ENCODE data around the gene CREB1. TPM values are rescaled to one million over a fixed set of nuclear protein-coding genes. Genes with fewer than 3 reads are reported as not detected.

CREB1 gene
- total RNA-seq, 2 donors from 2014 or later: 96.8 to 125 TPM

- Mint-ChIP-seq H3K36me3 (peaks cover 35% of the 10 kb centered on the region), H3K27me3 (no peaks in the 10 kb centered on the region), H3K4me1 (ENCODE audit: low read depth in 2 of 2) (peaks cover 9 to 17% of the 10 kb centered on the region in 2 donors), H3K27ac (no peak overlapping the region), H3K9me3 (no peaks in the 10 kb centered on the region), H3K4me3 (no peak overlapping the region)
- ATAC-seq (no peak), DNase-seq (ENCODE audit: low spot score) (no peak)
Observed at GRCh38 chr2:207593277-207593676, 63.5 kb downstream of the CREB1 start.

- H3K36me3 Mint-ChIP-seq: peaks cover 33% of the 10 kb centered on the region
- H3K9me3 Mint-ChIP-seq: no peaks in the 10 kb centered on the region
Observed at GRCh38 chr2:207594264-207594663, 64.5 kb downstream of the CREB1 start.

DNA sequence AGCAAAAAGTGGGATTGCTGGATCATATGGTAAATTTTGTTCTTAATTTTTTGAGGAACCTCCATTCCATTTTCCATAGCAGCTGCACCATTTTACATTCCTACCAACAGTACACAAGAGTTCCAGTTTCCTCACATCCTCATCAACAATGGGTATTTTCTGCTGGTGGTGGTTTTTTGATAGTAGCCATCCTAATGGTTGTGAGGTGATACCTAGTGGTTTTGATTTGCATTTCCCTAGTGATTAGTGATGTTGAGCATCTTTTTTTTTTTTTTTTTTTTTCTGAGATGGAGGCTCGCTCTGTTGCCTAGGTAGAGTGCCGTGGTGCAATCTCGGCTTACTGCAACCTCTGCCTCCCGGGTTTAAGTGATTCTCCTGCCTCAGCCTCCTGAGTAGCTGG, 65.0 kb downstream of the CREB1 start:
- DNase-seq (ENCODE audit: low spot score) (no peak), ATAC-seq (no peak)
- Mint-ChIP-seq H3K27ac (peak overlapping the region in 1 of 2 donors; percentile 25), H3K36me3 (peaks cover 29% of the 10 kb centered on the region), H3K9me3 (no peaks in the 10 kb centered on the region), H3K4me1 (ENCODE audit: low read depth in 2 of 2) (peaks cover 0 to 9% of the 10 kb centered on the region in 2 donors), H3K4me3 (no peak overlapping the region), H3K27me3 (no peaks in the 10 kb centered on the region)

More at GRCh38 chr2:207594264-207594663, 64.5 kb downstream of the CREB1 start:
- ATAC-seq (no peak), DNase-seq (ENCODE audit: low spot score) (no peak)
- Mint-ChIP-seq H3K4me1 (ENCODE audit: low read depth in 2 of 2) (peaks cover 3 to 12% of the 10 kb centered on the region in 2 donors), H3K27me3 (no peaks in the 10 kb centered on the region), H3K4me3 (no peak overlapping the region), H3K27ac (peak overlapping the region in 1 of 2 donors; percentile 25)

- ATAC-seq: no peak
- no peaks in the 10 kb centered on the region for H3K27me3 Mint-ChIP-seq
Observed at GRCh38 chr2:207599636-207600035, 69.9 kb downstream of the CREB1 start.

DNA sequence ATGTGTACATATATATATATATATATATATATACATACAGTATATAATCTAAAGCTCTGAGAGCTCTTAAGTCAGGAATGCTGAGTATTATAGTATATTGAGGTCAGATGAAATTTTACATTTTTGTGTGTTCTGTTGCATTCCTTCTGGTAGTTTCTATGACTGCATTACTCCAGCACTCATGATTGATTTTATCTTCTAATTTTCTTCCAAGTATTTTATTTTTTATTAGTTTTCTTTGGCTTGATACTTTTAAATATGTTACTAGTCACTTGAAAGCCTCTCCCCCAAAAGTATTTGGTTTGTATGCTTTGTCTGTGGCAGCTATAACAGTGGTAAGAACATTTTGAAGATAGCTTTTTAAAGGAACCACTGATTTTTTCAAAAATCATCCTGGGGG, 70.5 kb downstream of the CREB1 start:
- H3K9me3 Mint-ChIP-seq: no peaks in the 10 kb centered on the region
- peaks cover 8% of the 10 kb centered on the region in 2 donors for H3K4me1 Mint-ChIP-seq (ENCODE audit: low read depth in 2 of 2)
- DNase-seq (ENCODE audit: low spot score) (no peak), ATAC-seq (no peak)
- H3K27ac Mint-ChIP-seq: no peak overlapping the region
- H3K36me3 Mint-ChIP-seq: peaks cover 6% of the 10 kb centered on the region
- no peaks in the 10 kb centered on the region for H3K27me3 Mint-ChIP-seq
- H3K4me3 Mint-ChIP-seq: no peak overlapping the region

More at GRCh38 chr2:207599636-207600035, 69.9 kb downstream of the CREB1 start:
- H3K36me3 Mint-ChIP-seq: peaks cover 5% of the 10 kb centered on the region
- peaks cover 2 to 7% of the 10 kb centered on the region in 2 donors for H3K4me1 Mint-ChIP-seq (ENCODE audit: low read depth in 2 of 2)
- DNase-seq (ENCODE audit: low spot score): no peak
- H3K27ac Mint-ChIP-seq: peak overlapping the region in 1 of 2 donors; percentile 18
- H3K4me3 Mint-ChIP-seq: no peak overlapping the region
- H3K9me3 Mint-ChIP-seq: no peaks in the 10 kb centered on the region

- DNase-seq (ENCODE audit: low spot score) (no peak), ATAC-seq (no peak)
- Mint-ChIP-seq H3K9me3 (no peaks in the 10 kb centered on the region), H3K4me3 (no peak overlapping the region), H3K27ac (peak overlapping the region in 1 of 2 donors; percentile 26), H3K27me3 (no peaks in the 10 kb centered on the region), H3K4me1 (ENCODE audit: low read depth in 2 of 2) (peaks cover 8% of the 10 kb centered on the region in 2 donors), H3K36me3 (peaks cover 6% of the 10 kb centered on the region)
Observed at GRCh38 chr2:207601774-207602173, 72.0 kb downstream of the CREB1 start.

DNA sequence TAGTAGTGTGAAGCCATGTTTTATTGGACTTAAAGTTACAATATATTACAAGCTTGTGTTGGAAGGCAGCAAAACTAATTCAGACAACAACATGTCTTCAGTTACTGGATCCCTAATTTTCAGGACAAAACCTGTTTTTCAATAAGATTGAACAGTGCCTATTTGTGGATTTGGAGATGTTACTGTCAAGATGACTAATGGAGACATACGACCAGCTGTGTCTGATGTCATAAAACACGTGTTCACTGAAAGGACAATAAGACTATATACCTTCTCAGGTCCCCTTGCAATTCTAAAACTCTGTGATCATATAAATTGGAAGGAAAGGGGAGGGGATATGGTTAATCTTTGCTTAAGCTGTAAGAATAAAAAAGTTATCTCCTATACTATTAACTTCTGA, 73.7 kb downstream of the CREB1 start:
- DNase-seq (ENCODE audit: low spot score) (no peak), ATAC-seq (no peak)
- Mint-ChIP-seq H3K27ac (peak overlapping the region in 1 of 2 donors; percentile 24), H3K36me3 (peaks cover 12% of the 10 kb centered on the region), H3K27me3 (no peaks in the 10 kb centered on the region), H3K9me3 (no peaks in the 10 kb centered on the region), H3K4me3 (no peak overlapping the region), H3K4me1 (ENCODE audit: low read depth in 2 of 2) (peaks cover 8 to 15% of the 10 kb centered on the region in 2 donors)

DNA sequence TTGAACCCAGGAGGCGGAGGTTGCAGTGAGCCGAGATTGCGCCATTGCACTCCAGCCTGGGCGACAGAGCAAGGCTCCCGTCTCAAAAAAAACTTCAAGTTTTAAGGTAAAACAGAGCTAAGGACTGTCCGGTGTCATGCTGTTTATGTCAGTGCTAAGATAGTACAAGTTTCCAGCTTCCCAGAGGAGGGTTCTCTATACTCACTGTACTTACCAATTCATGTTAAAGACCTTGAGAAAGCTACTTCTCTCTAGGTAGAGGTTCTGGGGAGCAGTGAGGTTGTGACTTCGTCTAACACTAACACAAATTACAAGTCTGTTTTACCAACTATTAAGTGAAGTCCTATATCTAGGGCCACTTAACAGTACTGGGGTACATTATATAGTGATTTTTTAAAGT, 76.6 kb downstream of the CREB1 start:
- Mint-ChIP-seq H3K9me3 (no peaks in the 10 kb centered on the region), H3K4me1 (ENCODE audit: low read depth in 2 of 2) (peaks cover 8 to 17% of the 10 kb centered on the region in 2 donors), H3K27me3 (no peaks in the 10 kb centered on the region), H3K4me3 (no peak overlapping the region), H3K27ac (no peak overlapping the region), H3K36me3 (peaks cover 12% of the 10 kb centered on the region)
- DNase-seq (ENCODE audit: low spot score) (no peak), ATAC-seq (no peak)

DNA sequence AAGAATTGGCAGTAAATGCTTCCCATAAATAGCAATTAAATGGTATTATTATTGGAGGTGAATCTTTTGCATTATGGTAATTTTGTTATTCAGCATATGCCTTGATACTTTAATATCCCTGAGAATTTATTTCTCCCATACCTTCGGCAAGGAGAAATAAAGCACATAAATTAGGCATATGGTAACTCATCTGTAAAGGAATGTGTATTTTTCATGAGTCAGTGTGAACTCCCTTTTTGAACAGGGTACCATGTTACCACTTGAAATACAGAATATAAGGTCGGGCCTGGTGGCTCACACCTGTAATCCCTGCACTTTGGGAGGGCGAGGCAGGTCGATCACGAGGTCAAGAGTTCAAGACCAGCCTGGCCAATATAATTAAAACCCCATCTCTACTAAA, 77.1 kb downstream of the CREB1 start:
- no peak for ATAC-seq
- H3K9me3 Mint-ChIP-seq: no peaks in the 10 kb centered on the region
- H3K27ac Mint-ChIP-seq: no peak overlapping the region
- H3K27me3 Mint-ChIP-seq: no peaks in the 10 kb centered on the region
- H3K4me1 Mint-ChIP-seq (ENCODE audit: low read depth in 2 of 2): peaks cover 6 to 17% of the 10 kb centered on the region in 2 donors
- peaks cover 12% of the 10 kb centered on the region for H3K36me3 Mint-ChIP-seq
- H3K4me3 Mint-ChIP-seq: no peak overlapping the region
- DNase-seq (ENCODE audit: low spot score): no peak

DNA sequence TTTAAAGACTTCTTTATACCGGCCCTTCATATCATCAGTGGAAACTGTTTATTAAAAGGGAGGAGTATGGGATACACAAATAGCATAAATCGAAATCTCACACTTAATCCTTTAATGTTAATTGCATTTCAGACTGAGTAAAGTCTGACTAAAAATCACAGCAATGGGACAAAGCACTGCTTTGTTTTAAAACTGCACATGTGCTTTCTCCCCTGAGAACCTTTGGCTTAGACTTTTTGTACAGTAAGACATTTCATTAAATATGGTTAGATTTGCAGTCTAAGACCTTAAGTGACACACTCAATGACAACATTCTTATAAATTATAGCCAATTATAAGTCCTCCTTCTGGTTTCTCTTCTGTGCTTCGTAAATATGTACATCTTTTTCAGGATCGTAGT, 83.0 kb downstream of the CREB1 start:
- ATAC-seq: no peak
- Mint-ChIP-seq H3K36me3 (peaks cover 19% of the 10 kb centered on the region), H3K27me3 (no peaks in the 10 kb centered on the region), H3K4me1 (ENCODE audit: low read depth in 2 of 2) (peaks cover 0 to 15% of the 10 kb centered on the region in 2 donors), H3K9me3 (no peaks in the 10 kb centered on the region), H3K4me3 (no peak overlapping the region), H3K27ac (no peak overlapping the region)
- no peak for DNase-seq (ENCODE audit: low spot score)

GRCh38 chr2:207614824-207615223, 85.1 kb downstream of the CREB1 start:
- Mint-ChIP-seq H3K36me3 (peaks cover 13% of the 10 kb centered on the region), H3K27ac (no peak overlapping the region), H3K27me3 (no peaks in the 10 kb centered on the region), H3K9me3 (no peaks in the 10 kb centered on the region), H3K4me1 (ENCODE audit: low read depth in 2 of 2) (peaks cover 6 to 12% of the 10 kb centered on the region in 2 donors), H3K4me3 (no peak overlapping the region)
- DNase-seq (ENCODE audit: low spot score) (no peak), ATAC-seq (no peak)

- Mint-ChIP-seq H3K27ac (no peak overlapping the region), H3K27me3 (no peaks in the 10 kb centered on the region), H3K4me1 (ENCODE audit: low read depth in 2 of 2) (peaks cover 7 to 13% of the 10 kb centered on the region in 2 donors), H3K36me3 (peaks cover 15% of the 10 kb centered on the region), H3K9me3 (no peaks in the 10 kb centered on the region), H3K4me3 (no peak overlapping the region)
- DNase-seq (ENCODE audit: low spot score): no peak
- no peak for ATAC-seq
Observed at GRCh38 chr2:207616185-207616584, 86.4 kb downstream of the CREB1 start.

DNA sequence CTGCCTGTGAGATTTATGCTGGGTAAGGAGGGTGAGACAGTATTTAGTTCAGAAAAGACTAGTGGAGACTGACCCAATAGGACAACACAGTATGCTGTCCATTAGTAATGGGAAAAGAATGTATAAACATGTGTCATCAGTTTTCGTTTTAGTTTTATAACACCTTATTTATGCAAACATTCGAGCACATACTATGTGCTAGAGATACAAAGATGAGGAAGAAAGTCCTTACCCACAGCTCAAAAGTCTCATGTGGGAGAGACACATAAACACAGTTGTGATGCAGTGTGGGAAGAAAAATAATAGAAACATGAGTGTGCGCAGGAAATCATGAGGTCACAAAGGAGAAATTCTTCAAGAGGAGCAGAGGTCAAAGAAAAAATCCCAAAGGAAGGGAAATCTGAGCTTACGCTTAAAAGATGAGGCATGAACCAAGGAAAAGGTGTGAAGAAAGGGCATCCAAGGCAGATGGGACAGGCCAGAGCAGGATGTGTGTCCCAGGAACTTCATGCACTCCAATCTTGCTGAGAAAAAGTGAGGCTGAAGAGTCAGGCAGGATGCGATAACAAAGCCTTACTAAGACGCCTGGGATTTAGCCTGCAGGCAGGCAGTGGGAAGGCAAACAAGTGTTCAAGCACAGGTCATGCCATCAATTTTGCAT, 87.4 kb downstream of the CREB1 start:
- Mint-ChIP-seq H3K36me3 (peaks cover 20% of the 10 kb centered on the region), H3K4me3 (no peak overlapping the region), H3K27ac (no peak overlapping the region), H3K4me1 (ENCODE audit: low read depth in 2 of 2) (peaks cover 10 to 13% of the 10 kb centered on the region in 2 donors), H3K9me3 (no peaks in the 10 kb centered on the region), H3K27me3 (no peaks in the 10 kb centered on the region)
- no peak for ATAC-seq
- DNase-seq (ENCODE audit: low spot score): no peak

- Mint-ChIP-seq H3K9me3 (no peaks in the 10 kb centered on the region), H3K4me3 (no peak overlapping the region), H3K27ac (peak overlapping the region; percentile 24 to 51), H3K27me3 (no peaks in the 10 kb centered on the region), H3K4me1 (ENCODE audit: low read depth in 2 of 2) (peaks cover 22 to 24% of the 10 kb centered on the region in 2 donors), H3K36me3 (peaks cover 18% of the 10 kb centered on the region)
- ATAC-seq: peak; percentile 48 to 67
- DNase-seq (ENCODE audit: low spot score): no peak
Observed at GRCh38 chr2:207619764-207620203, 90.0 kb downstream of the CREB1 start.

Measured in natural killer cell treated with Interleukin-12 subunit alpha and Interleukin-12 subunit beta and Interleukin-15 and Interleukin-18, amount 100 ng/mL, for 72 hours (primary cell).